Esophagus squamous epithelium (tissue), 5 donors: ENCODE results near the gene HEG1. TPM values are rescaled to one million over a fixed set of nuclear protein-coding genes. Genes with fewer than 3 reads are reported as not detected.

ENCODE experiments used
- DNase-seq: peaks from one replicate; lab custom pipeline; 2025; lab: John Stamatoyannopoulos, UW
- H3K27ac ChIP-seq, 4 donors: fragments of 200-600 bp; sonication (generic); one replicate each; pipeline ENCODE4 v1.5.1; 2016 to 2019; ENCODE audit warnings: mild to moderate bottlenecking in 1 of 4
- H3K27me3 ChIP-seq, 4 donors: fragments of 200-600 bp; sonication (generic); 1 replicate in 3 of 4; 2 replicates in 1 of 4; pipeline versions ENCODE4 v1.5.1 to v1.6.0; 2017 to 2021; ENCODE audit warnings: antibody characterized with exemption in 1 of 4
- H3K36me3 ChIP-seq, 3 donors: fragments of 200-600 bp; sonication (generic); one replicate each; pipeline ENCODE4 v1.5.1; 2016 to 2019
- H3K4me1 ChIP-seq, 3 donors: fragments of 200-600 bp; sonication (generic); one replicate each; pipeline ENCODE4 v1.5.1; 2017 to 2019
- H3K4me3 ChIP-seq, 4 donors: fragments of 200-600 bp; sonication (generic); 1 replicate in 3 of 4; 2 replicates in 1 of 4; pipeline ENCODE4 v1.5.1; 2016 to 2019; ENCODE audit warnings: mild to moderate bottlenecking in 2 of 4, moderate library complexity in 1 of 4
- H3K9me3 ChIP-seq, 3 donors: fragments of 200-600 bp; sonication (generic); one replicate each; pipeline ENCODE4 v1.5.1; 2016 to 2019
- CTCF ChIP-seq, 6 experiments: fragments of 450-650 bp in 4 of 6; fragments of 200-600 bp in 2 of 6; sonication (generic) in 2 of 6; IDR thresholded peaks; one replicate each; pipeline ENCODE4 v1.5.1; 2016 to 2019; ENCODE audit warnings: antibody characterized with exemption in 6 of 6, mild to moderate bottlenecking in 4 of 6, moderate library complexity in 4 of 6
- POLR2A ChIP-seq, 4 donors: fragments of 450-650 bp; IDR thresholded peaks; one replicate each; pipeline ENCODE4 v1.6.1; 2017; ENCODE audit warnings: antibody characterized with exemption in 4 of 4, mild to moderate bottlenecking in 4 of 4, moderate library complexity in 3 of 4
- WGBS, 2 donors: methylation state at CpG; one replicate each; pipeline ENCODE4 v1.1.5; 2018; 5-methylcytosine and 5-hydroxymethylcytosine counted together
- intact Hi-C: fragments of 100-400 bp; cut with DNase I; formaldehyde crosslinking; loops from one replicate; pipeline ENCODE4 v1.15.0; 2022
- total RNA-seq, 4 donors: library from RNA; depleted of rRNA; stranded (reverse); fragments of >200 nt; gene quantifications; one replicate each; pipeline ENCODE4 v1.1.0, GENCODE V29; 2016
- donor health status: DM: yes; HTN: yes; CAD: no.

Gene HEG1
- total RNA-seq, 4 donors from 2014 or later, result 13.3 to 37.2 (median 22.5) TPM

DNA sequence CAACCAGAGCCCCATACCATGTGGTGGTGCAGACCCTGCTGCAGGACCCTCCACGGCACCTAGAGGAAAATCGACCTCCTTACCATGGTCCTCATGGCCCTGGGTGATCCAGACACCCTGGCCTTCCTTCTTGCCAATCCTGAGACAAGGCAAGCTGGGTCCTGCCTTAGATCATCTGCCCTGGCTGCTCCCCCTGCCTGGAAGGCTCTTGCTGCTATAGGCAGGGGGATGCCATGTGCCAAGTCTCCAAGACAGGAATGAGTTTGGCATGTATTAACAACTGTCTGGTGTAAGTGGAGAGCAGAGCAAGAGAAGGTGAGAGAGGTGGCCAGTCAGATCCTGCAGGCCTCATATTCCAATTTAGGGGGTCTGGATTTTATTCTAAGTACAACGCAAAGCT, 7.5 kb downstream of the HEG1 start:
- Histone ChIP-seq H3K4me1 (peaks cover 49 to 99% (median 78%) of the 10 kb centered on the region in 3 donors), H3K27ac (peak overlapping the region in 3 of 4 donors; percentile 3 to 58 (median 49)), H3K9me3 (no peaks in the 10 kb centered on the region), H3K27me3 (no peaks in the 10 kb centered on the region), H3K36me3 (peaks cover 0 to 11% (median 0%) of the 10 kb centered on the region in 3 donors), H3K4me3 (no peak overlapping the region)
- no peak for TF ChIP-seq POLR2A (IDR thresholded peaks at IDR 0.05)
- no peak for TF ChIP-seq CTCF (IDR thresholded peaks at IDR 0.05)
- intact Hi-C loops, result no loop called here
- WGBS, 2 donors, result 22 to 40% methylated on average over 1 to 3 of the region's 3 CpGs
- no peak for DNase-seq

GRCh38 chr3:125045965-125046364, 9.8 kb downstream of the HEG1 start:
- TF ChIP-seq POLR2A (IDR thresholded peaks at IDR 0.05) (no peak), CTCF (IDR thresholded peaks at IDR 0.05) (no peak)
- H3K9me3 ChIP-seq, result no peaks in the 10 kb centered on the region
- H3K4me3 ChIP-seq, result no peak overlapping the region
- intact Hi-C loops, result no loop called here
- H3K27ac ChIP-seq, result peak overlapping the region in 1 of 4 donors; percentile 91
- H3K27me3 ChIP-seq, result no peaks in the 10 kb centered on the region
- H3K4me1 ChIP-seq, result peaks cover 33 to 98% (median 66%) of the 10 kb centered on the region in 3 donors
- peaks cover 0 to 11% (median 0%) of the 10 kb centered on the region in 3 donors for H3K36me3 ChIP-seq
- WGBS, 2 donors, result 28 to 45% methylated on average over 2 of the region's 2 CpGs
- DNase-seq, result no peak

GRCh38 chr3:125045194-125045593, 10.6 kb downstream of the HEG1 start:
- Histone ChIP-seq H3K27me3 (no peaks in the 10 kb centered on the region), H3K27ac (peak overlapping the region; percentile 6 to 91 (median 86)), H3K9me3 (no peaks in the 10 kb centered on the region), H3K4me3 (no peak overlapping the region), H3K4me1 (peaks cover 31 to 98% (median 63%) of the 10 kb centered on the region in 3 donors), H3K36me3 (peaks cover 0 to 7% (median 0%) of the 10 kb centered on the region in 3 donors)
- DNase-seq, result no peak
- WGBS, 2 donors, result 82 to 86% methylated on average over 5 of the region's 5 CpGs
- no peak for TF ChIP-seq POLR2A (IDR thresholded peaks at IDR 0.05)
- TF ChIP-seq CTCF (IDR thresholded peaks at IDR 0.05), result no peak
- intact Hi-C loops, result no loop called here

- H3K36me3 ChIP-seq, result no peaks in the 10 kb centered on the region
- WGBS, 2 donors, result 56 to 67% methylated on average over 15 to 18 of the region's 20 CpGs
- intact Hi-C loops, result no loop called here
- H3K4me1 ChIP-seq, result peaks cover 27 to 98% (median 66%) of the 10 kb centered on the region in 3 donors
- no peak for DNase-seq
- peak overlapping the region; percentile 70 to 91 (median 86) for H3K27ac ChIP-seq
- TF ChIP-seq CTCF (IDR thresholded peaks at IDR 0.05), result no peak
- TF ChIP-seq POLR2A (IDR thresholded peaks at IDR 0.05), result no peak
- H3K27me3 ChIP-seq, result no peaks in the 10 kb centered on the region
- H3K4me3 ChIP-seq, result no peak overlapping the region
- no peaks in the 10 kb centered on the region for H3K9me3 ChIP-seq
Measured at GRCh38 chr3:125043599-125044151, 12.1 kb downstream of the HEG1 start.

- Histone ChIP-seq H3K36me3 (no peaks in the 10 kb centered on the region), H3K27me3 (no peaks in the 10 kb centered on the region), H3K4me1 (peaks cover 29 to 98% (median 66%) of the 10 kb centered on the region in 3 donors), H3K27ac (peak overlapping the region; percentile 70 to 91 (median 86)), H3K4me3 (peak overlapping the region in 2 of 4 donors; percentile 7 to 35), H3K9me3 (no peaks in the 10 kb centered on the region)
- no peak for DNase-seq
- WGBS, 2 donors, result 56 to 81% methylated on average over 11 to 13 of the region's 17 CpGs
- TF ChIP-seq CTCF (IDR thresholded peaks at IDR 0.05), result no peak
- no peak for TF ChIP-seq POLR2A (IDR thresholded peaks at IDR 0.05)
- intact Hi-C loops, result no loop called here
Measured at GRCh38 chr3:125042725-125043406, 12.9 kb downstream of the HEG1 start.
